K562 (cell line): ENCODE measurements around the gene IGLON5. TPM values are rescaled to one million over a fixed set of nuclear protein-coding genes. Genes with fewer than 3 reads are reported as not detected.
A peak's percentile ranks its signal among the peaks of the same experiment; 100 is the strongest.

ENCODE experiments used
- BDP1 ChIP-seq: IDR thresholded peaks from 3 replicates; pipeline ENCODE4 v1.6.1; 2011; ENCODE audit not compliant: insufficient read length, insufficient read depth
- CBX3 ChIP-seq, 2 experiments: IDR thresholded peaks; 1 replicate in 1 of 2; 2 replicates in 1 of 2; pipeline ENCODE4 v1.6.1; 2012; ENCODE audit warnings: inconsistent platforms in 2 of 2, low read length in 2 of 2, borderline replicate concordance in 1 of 2, control low read depth in 1 of 2
- CEBPG ChIP-seq, 3 experiments: fragments of 200-800 bp in 1 of 3; sonication (Bioruptor generic) in 1 of 3; sonication (generic) in 1 of 3; formaldehyde crosslinking in 1 of 3; IDR thresholded peaks in 2 of 3; conservative IDR thresholded peaks in 1 of 3; 2 replicates each; pipeline versions ENCODE4 v1.6.1 to v1.8.0; 2016 to 2022; ENCODE audit warnings: missing compliant biosample characterization in 2 of 3, missing genetic modification characterization in 2 of 3, mild to moderate bottlenecking in 1 of 3, missing genetic modification reagents in 1 of 3
- CLOCK ChIP-seq: fragments of 250-450 bp; sonication (Bioruptor Pico); IDR thresholded peaks from 2 replicates; pipeline ENCODE4 v1.4.0; 2020; ENCODE audit warnings: mild to moderate bottlenecking, moderate library complexity, borderline replicate concordance
- CTCF ChIP-seq, 3 experiments: IDR thresholded peaks in 2 of 3; conservative IDR thresholded peaks in 1 of 3; 2 replicates each; pipeline ENCODE4 v1.5.1; 2011 to 2012; ENCODE audit warnings: low read length in 3 of 3, mild to moderate bottlenecking in 3 of 3, control low read depth in 2 of 3, improper control_type of control experiment in 1 of 3, inconsistent platforms in 1 of 3, low read depth in 1 of 3, mixed read lengths in 1 of 3, moderate library complexity in 1 of 3; ENCODE audit not compliant: insufficient read depth in 2 of 3
- HMGN3 ChIP-seq: IDR thresholded peaks from 2 replicates; pipeline ENCODE4 v1.6.1; 2011; ENCODE audit warnings: borderline replicate concordance, low read depth, mild to moderate bottlenecking, mixed read lengths, low read length; ENCODE audit not compliant: insufficient read length; ENCODE audit errors: extremely low read depth
- HNRNPK ChIP-seq: fragments of 200-400 bp; formaldehyde crosslinking; IDR thresholded peaks from one replicate; pipeline ENCODE4 v1.6.1; 2018; ENCODE audit warnings: mild to moderate bottlenecking, low read depth, low read length; ENCODE audit not compliant: poor library complexity, severe bottlenecking
- HOMEZ ChIP-seq: fragments of 250-450 bp; sonication (Bioruptor Pico); IDR thresholded peaks from 2 replicates; pipeline ENCODE4 v1.4.0; 2020; ENCODE audit warnings: mild to moderate bottlenecking, moderate library complexity
- JUN ChIP-seq, 2 experiments: sonication (generic) in 1 of 2; formaldehyde crosslinking in 1 of 2; IDR thresholded peaks; 2 replicates each; pipeline versions ENCODE4 v1.6.1 to v1.8.0; 2012 to 2022; ENCODE audit warnings: borderline replicate concordance in 2 of 2, mild to moderate bottlenecking in 2 of 2, improper control_type of control experiment in 1 of 2, low read depth in 1 of 2, low read length in 1 of 2, missing genetic modification reagents in 1 of 2
- MECOM ChIP-seq: fragments of 250-450 bp; sonication (Bioruptor Pico); IDR thresholded peaks from 2 replicates; pipeline ENCODE4 v1.8.0; 2022; ENCODE audit warnings: inconsistent platforms
- MXI1 ChIP-seq: IDR thresholded peaks from 2 replicates; pipeline ENCODE4 v1.6.1; 2011; ENCODE audit warnings: low read depth, mild to moderate bottlenecking, improper control_type of control experiment, low read length
- MYC ChIP-seq, 2 experiments: fragments of 250-450 bp in 1 of 2; sonication (Bioruptor Pico) in 1 of 2; IDR thresholded peaks; 2 replicates each; pipeline versions ENCODE4 v1.5.1 to v1.6.1; 2012 to 2021; ENCODE audit warnings: low read depth in 2 of 2, borderline replicate concordance in 1 of 2, improper control_type of control experiment in 1 of 2, low read length in 1 of 2, mild to moderate bottlenecking in 1 of 2, moderate library complexity in 1 of 2
- NCOA2 ChIP-seq, 2 experiments: fragments of 450-650 bp; IDR thresholded peaks; 2 replicates each; pipeline ENCODE4 v1.6.1; 2018; ENCODE audit warnings: mild to moderate bottlenecking in 2 of 2, moderate library complexity in 1 of 2; ENCODE audit not compliant: partially characterized antibody in 2 of 2
- POLR3A ChIP-seq: IDR thresholded peaks from 2 replicates; pipeline ENCODE4 v1.6.1; 2011; ENCODE audit warnings: borderline replicate concordance, mild to moderate bottlenecking, moderate library complexity; ENCODE audit not compliant: insufficient read length, insufficient read depth; ENCODE audit errors: extremely low read depth
- SMAD4 ChIP-seq: fragments of 250-450 bp; sonication (Bioruptor Pico); conservative IDR thresholded peaks from 2 replicates; pipeline ENCODE4 v1.8.0; 2021; ENCODE audit warnings: inconsistent platforms, mild to moderate bottlenecking, moderate library complexity
- SMARCA5 ChIP-seq: fragments of 450-650 bp; IDR thresholded peaks from 2 replicates; pipeline ENCODE4 v1.6.1; 2016
- U2AF1 ChIP-seq: fragments of 200-400 bp; formaldehyde crosslinking; optimal IDR thresholded peaks from 2 replicates; pipeline ENCODE3; 2017; ENCODE audit warnings: mild to moderate bottlenecking, low read depth, low read length, moderate library complexity
- ZNF282 ChIP-seq: sonication (generic); formaldehyde crosslinking; IDR thresholded peaks from 2 replicates; pipeline ENCODE4 v1.8.1; 2023; ENCODE audit warnings: missing genetic modification reagents
- ZNF699 ChIP-seq: fragments of 250-450 bp; sonication (Bioruptor Pico); IDR thresholded peaks from 2 replicates; pipeline ENCODE4 v1.8.0; 2021; ENCODE audit warnings: mild to moderate bottlenecking, moderate library complexity; ENCODE audit not compliant: insufficient replicate concordance
- ZNF717 ChIP-seq: fragments of 250-450 bp; sonication (Bioruptor Pico); IDR thresholded peaks from 2 replicates; pipeline ENCODE4 v1.5.0; 2021
- ZNF778 ChIP-seq: fragments of 450-650 bp; formaldehyde crosslinking; IDR thresholded peaks from 2 replicates; pipeline ENCODE4 v1.4.0; 2020; ENCODE audit warnings: mild to moderate bottlenecking, moderate library complexity
- ZNF785 ChIP-seq: fragments of 250-450 bp; sonication (Bioruptor Pico); IDR thresholded peaks from 2 replicates; pipeline ENCODE4 v1.4.0; 2020; ENCODE audit warnings: mild to moderate bottlenecking
- polyA plus RNA-seq, 8 experiments: library from polyadenylated mRNA; depleted of rRNA in 4 of 8; stranded (reverse) in 5 of 8; unstranded in 3 of 8; fragments of >200 nt; fragmentation: Nextera tagmentation in 2 of 8; fragmentation: Illumina TruSeq in 1 of 8; extraction: Ambion mirVana in 2 of 8; extraction: Trizol in 1 of 8; gene quantifications; 2 replicates each; pipeline versions ENCODE4 v1.2.1 to v1.2.3, GENCODE V29; 2011 to 2014; ENCODE audit warnings: inconsistent platforms in 1 of 8, missing spikeins in 1 of 8
- total RNA-seq, 7 experiments: library from RNA; depleted of rRNA in 6 of 7; stranded (reverse); fragments of >200 nt in 6 of 7; fragmentation: Illumina TruSeq in 2 of 7; extraction: Trizol in 2 of 7; gene quantifications; 2 replicates each; pipeline versions ENCODE4 v1.2.1 to v1.2.3, GENCODE V29; 2011 to 2021; ENCODE audit warnings: low replicate concordance in 1 of 7

Gene IGLON5
- total and polyA plus RNA-seq, 9 of the 15 experiments (the other 6 are each of a cell fraction or from before 2014, with no cell fraction given), result 0.03 to 0.22 (median 0.14) TPM; not detected in 2

GRCh38 chr19:51339313-51339686, 27.9 kb downstream of the IGLON5 start (continued):
- TF ChIP-seq SMARCA5 (peak; percentile 91), NCOA2 (IDR thresholded peaks at IDR 0.05; ENCODE audit: partially characterized antibody in 2 of 2) (no peak), ZNF785 (CRISPR knock-in tag) (no peak), CLOCK (CRISPR knock-in tag) (no peak), MECOM (CRISPR knock-in tag) (no peak), ZNF282 (CRISPR knock-in tag) (no peak), BDP1 (no peak), POLR3A (no peak), JUN (IDR thresholded peaks at IDR 0.05; ENCODE audit: borderline replicate concordance, low read depth, low read length) (no peak), JUN (CRISPR knock-in tag; IDR thresholded peaks at IDR 0.05; ENCODE audit: borderline replicate concordance) (no peak), CBX3 (IDR thresholded peaks at IDR 0.05; ENCODE audit: borderline replicate concordance in 1 of 2, low read length in 2 of 2) (no peak), U2AF1 (no peak), CEBPG (CRISPR knock-in tag; IDR thresholded peaks at IDR 0.05) (no peak), CEBPG (tag; conservative IDR thresholded peaks at IDR 0.05 in 1 of 2, IDR thresholded peaks at IDR 0.05 in 1 of 2) (no peak), ZNF699 (CRISPR knock-in tag) (no peak), HMGN3 (no peak), ZNF717 (CRISPR knock-in tag) (no peak), CTCF (IDR thresholded peaks at IDR 0.05 in 2 of 3, conservative IDR thresholded peaks at IDR 0.05 in 1 of 3; ENCODE audit: insufficient read depth in 2 of 3, low read depth in 1 of 3, low read length in 3 of 3) (no peak; a peak in 1 of 6 replicates), MXI1 (no peak), HOMEZ (CRISPR knock-in tag) (no peak), SMAD4 (CRISPR knock-in tag) (no peak), HNRNPK (no peak), ZNF778 (no peak), MYC (IDR thresholded peaks at IDR 0.05; ENCODE audit: low read depth, low read length) (no peak), MYC (CRISPR knock-in tag; IDR thresholded peaks at IDR 0.05; ENCODE audit: borderline replicate concordance, low read depth) (no peak)
